Activated CD8-positive, alpha-beta T cell treated with anti-CD3 and anti-CD28 coated beads for 36 hours (primary cell): ENCODE data around the gene GTF3C5. TPM values are rescaled to one million over a fixed set of nuclear protein-coding genes. Genes with fewer than 3 reads are reported as not detected.
A peak's percentile ranks its signal among the peaks of the same experiment; 100 is the strongest.

Experiments used
- ATAC-seq: fragments of 200-7000 bp; cut with Tn5 transposase; one replicate; pipeline ENCODE4 v1.10.0; 2021; ENCODE audit warnings: mild to moderate bottlenecking, moderate library complexity
- CTCF ChIA-PET: fragments of 350-600 bp; sonication (Branson Sonifier 250); formaldehyde crosslinking; loops from one replicate; lab custom pipeline; 2021; ENCODE audit warnings: antibody characterized with exemption; lab: Charles Lee
- POLR2A ChIA-PET: fragments of 350-600 bp; sonication (Branson Sonifier 250); formaldehyde crosslinking; loops from one replicate; lab custom pipeline; 2021; ENCODE audit warnings: antibody characterized with exemption; lab: Charles Lee
- DNase-seq: peaks from one replicate; pipeline ENCODE4 v3.0.0-alpha.2; 2020
- H3K27ac Mint-ChIP-seq: one replicate; pipeline ENCODE4 v1.8.0; 2021; ENCODE audit warnings: mild to moderate bottlenecking, mixed read lengths
- H3K27me3 Mint-ChIP-seq: one replicate; pipeline ENCODE4 v1.8.0; 2021; ENCODE audit warnings: mixed read lengths
- H3K36me3 Mint-ChIP-seq: one replicate; pipeline ENCODE4 v1.8.0; 2021; ENCODE audit warnings: low read depth, mixed read lengths
- H3K4me1 Mint-ChIP-seq: one replicate; pipeline ENCODE4 v1.8.0; 2021; ENCODE audit warnings: low read depth, mixed read lengths
- H3K4me3 Mint-ChIP-seq: one replicate; pipeline ENCODE4 v1.8.0; 2021; ENCODE audit warnings: mild to moderate bottlenecking, moderate library complexity, mixed read lengths
- H3K9me3 Mint-ChIP-seq: one replicate; pipeline ENCODE4 v1.8.0; 2021; ENCODE audit warnings: mixed read lengths
- CTCF ChIP-seq: fragments of 200-600 bp; IDR thresholded peaks from one replicate; pipeline ENCODE4 v1.8.0; 2022; ENCODE audit warnings: antibody characterized with exemption, mild to moderate bottlenecking
- intact Hi-C: fragments of 100-400 bp; cut with micrococcal nuclease; formaldehyde crosslinking; loops from one replicate; pipeline ENCODE4 v1.10.0; 2022
- total RNA-seq, 2 experiments: library from RNA; stranded (reverse); gene quantifications; one replicate each; pipeline ENCODE4 v1.2.3, GENCODE V29; 2021

GTF3C5 gene
- total RNA-seq, 2 experiments from 2014 or later: 87.6 to 95.3 TPM

- peaks cover 26% of the 10 kb centered on the region for H3K27me3 Mint-ChIP-seq
- no peaks in the 10 kb centered on the region for H3K9me3 Mint-ChIP-seq
- ATAC-seq (no peak), DNase-seq (no peak)
- H3K4me3 Mint-ChIP-seq: no peak overlapping the region
- intact Hi-C loops: no loop called here
- ChIA-PET POLR2A (interaction anchor here (0.7 kb wide), 1 partner anchor 45 kb away, joined by 3 read pairs; no protein-coding TSS in a partner anchor), CTCF (interaction anchor here (1.2 kb wide), 1 partner anchor 13 kb away, joined by 3 read pairs; no protein-coding TSS in a partner anchor)
- no peak overlapping the region for H3K27ac Mint-ChIP-seq
- no peaks in the 10 kb centered on the region for H3K36me3 Mint-ChIP-seq
- no peaks in the 10 kb centered on the region for H3K4me1 Mint-ChIP-seq
- no peak for TF ChIP-seq CTCF
These were observed 45.8 kb upstream of the GTF3C5 start for GRCh38 chr9:132985071-132985350.

- Mint-ChIP-seq H3K36me3 (no peaks in the 10 kb centered on the region), H3K4me1 (no peaks in the 10 kb centered on the region), H3K9me3 (peaks cover 2% of the 10 kb centered on the region), H3K27ac (no peak overlapping the region), H3K27me3 (peaks cover 25% of the 10 kb centered on the region), H3K4me3 (no peak overlapping the region)
- intact Hi-C loops: no loop called here
- ChIA-PET POLR2A (interaction anchor here (0.7 kb wide), 1 partner anchor 45 kb away, joined by 3 read pairs; no protein-coding TSS in a partner anchor), CTCF (interaction anchor here (0.8 kb wide), 1 partner anchor 36 kb away, joined by 3 read pairs; no protein-coding TSS in a partner anchor)
- DNase-seq (no peak), ATAC-seq (no peak)
- no peak for TF ChIP-seq CTCF
These were observed 45.3 kb upstream of the GTF3C5 start for GRCh38 chr9:132985489-132985888.

GRCh38 chr9:132986114-132986513 lies 44.7 kb upstream of the GTF3C5 start:
- H3K27me3 Mint-ChIP-seq: peaks cover 21% of the 10 kb centered on the region
- ATAC-seq: no peak

DNA sequence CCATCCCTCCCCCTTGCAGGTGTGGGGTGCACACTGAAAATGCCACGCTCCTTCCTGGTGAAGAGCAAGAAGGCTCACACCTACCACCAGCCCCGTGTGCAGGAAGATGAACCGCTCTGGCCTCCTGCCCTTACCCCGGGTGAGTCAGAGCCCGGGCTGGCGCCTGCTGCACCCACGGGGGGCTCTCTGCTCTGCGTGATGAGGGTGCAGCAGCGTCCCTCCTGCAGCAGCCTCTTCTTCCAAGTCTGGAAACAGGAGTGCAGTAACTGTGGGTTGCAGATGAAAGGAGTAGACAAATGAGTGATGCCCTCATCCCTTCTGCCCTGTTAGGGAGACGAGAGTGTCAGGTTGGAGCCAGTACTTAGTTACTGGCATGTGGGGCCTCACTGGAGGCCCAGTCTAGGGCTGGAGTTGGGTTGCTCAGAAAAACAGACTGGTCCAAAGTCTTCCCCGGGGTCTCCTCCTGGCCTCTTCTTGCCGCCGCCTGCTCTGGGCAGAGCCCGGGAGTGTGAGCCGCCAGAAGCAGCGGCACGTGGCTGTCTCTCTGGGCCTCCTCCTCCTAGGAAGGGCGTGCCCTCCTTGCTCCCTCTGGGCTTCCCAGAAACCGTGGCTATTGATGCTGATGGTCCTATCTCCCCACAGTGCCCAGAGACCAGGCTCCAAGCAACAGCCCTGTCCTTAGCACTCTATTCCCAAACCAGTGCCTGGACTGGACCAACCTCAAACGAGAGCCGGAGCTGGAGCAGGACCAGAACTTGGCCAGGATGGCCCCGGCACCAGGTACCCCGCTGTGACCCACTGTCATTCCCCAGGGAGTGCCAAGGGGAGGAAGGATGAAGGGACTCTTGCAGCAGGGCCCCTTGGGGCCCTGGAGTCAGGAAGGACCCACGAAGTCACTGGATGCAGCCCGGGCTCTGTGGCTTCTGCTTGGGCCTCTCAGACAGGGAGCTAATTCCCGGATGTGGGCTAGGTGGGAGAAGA lies 43.9 kb upstream of the GTF3C5 start:
- no peak overlapping the region for H3K4me3 Mint-ChIP-seq
- ATAC-seq (peak; percentile 34), DNase-seq (peak; percentile 15)
- POLR2A ChIA-PET: no interaction called here
- no peak overlapping the region for H3K27ac Mint-ChIP-seq
- no peaks in the 10 kb centered on the region for H3K36me3 Mint-ChIP-seq
- H3K9me3 Mint-ChIP-seq: peaks cover 2% of the 10 kb centered on the region
- peaks cover 17% of the 10 kb centered on the region for H3K27me3 Mint-ChIP-seq
- no peak for TF ChIP-seq CTCF
- CTCF ChIA-PET: interaction anchor here (1.0 to 1.7 kb wide), 2 partner anchors 9 to 10 kb away, joined by 3 to 5 read pairs; partner anchors contain the start of gene GFI1B
- no peaks in the 10 kb centered on the region for H3K4me1 Mint-ChIP-seq
- intact Hi-C loops: no loop called here

More at GRCh38 chr9:132986114-132986513, 44.7 kb upstream of the GTF3C5 start:
- ChIA-PET POLR2A (no interaction called here), CTCF (interaction anchor here (0.8 kb wide), 1 partner anchor 36 kb away, joined by 3 read pairs; no protein-coding TSS in a partner anchor)
- Mint-ChIP-seq H3K27ac (no peak overlapping the region), H3K4me3 (no peak overlapping the region), H3K36me3 (no peaks in the 10 kb centered on the region), H3K4me1 (no peaks in the 10 kb centered on the region), H3K9me3 (peaks cover 2% of the 10 kb centered on the region)
- intact Hi-C loops: no loop called here
- DNase-seq: no peak
- no peak for TF ChIP-seq CTCF
